Measurements from ENCODE around the gene KRTAP10-9. TPM values are rescaled to one million over a fixed set of nuclear protein-coding genes. Genes with fewer than 3 reads are reported as not detected.
A peak's percentile ranks its signal among the peaks of the same experiment; 100 is the strongest.
"Not testable (repeated sequence)": the region's sequence is repeated elsewhere in the genome, so short reads cannot be mapped to it uniquely, and the experiment has no call there.

Gene KRTAP10-9
- total and polyA plus RNA-seq, 10 donors: not detected

- Histone ChIP-seq H3K4me3 (no peak overlapping the region), H3K27ac (peak overlapping the region in 7 of 8 donors; percentile 2 to 90 (median 76)), H3K27me3 (replicated peaks in 1 of 7) (peaks cover 0 to 23% (median 0%) of the 10 kb centered on the region in 7 donors), H3K9me3 (peaks cover 0 to 35% (median 26%) of the 10 kb centered on the region in 8 donors), H3K4me1 (peaks cover 0 to 21% (median 6%) of the 10 kb centered on the region in 6 donors), H3K36me3 (no peaks in the 10 kb centered on the region)
- WGBS, 5 donors: 51 to 65% (median 56%) methylated on average over 11 of the region's 11 CpGs
- no peak for DNase-seq
- intact Hi-C loops (cut with DNase I; ENCODE audit: low total_unique reads): no loop called here
- no peak for TF ChIP-seq CTCF (IDR thresholded peaks at IDR 0.05 in 8 of 11, conservative IDR thresholded peaks at IDR 0.05 in 3 of 11)
- TF ChIP-seq POLR2A (IDR thresholded peaks at IDR 0.05): no peak
- peak in 1 of 3 donors; percentile 11 for TF ChIP-seq POLR2AphosphoS5 (IDR thresholded peaks at IDR 0.05)
Observed at GRCh38 chr21:44658913-44659595, 32.2 kb downstream of the KRTAP10-9 start.

GRCh38 chr21:44661567-44661966, 34.7 kb downstream of the KRTAP10-9 start:
- Histone ChIP-seq H3K4me1 (peaks cover 0 to 21% (median 6%) of the 10 kb centered on the region in 6 donors), H3K9me3 (peaks cover 0 to 31% (median 19%) of the 10 kb centered on the region in 8 donors), H3K27me3 (replicated peaks in 1 of 7) (peaks cover 0 to 20% (median 0%) of the 10 kb centered on the region in 7 donors)
- H3K36me3 ChIP-seq; DNase-seq; intact Hi-C loops (cut with DNase I; ENCODE audit: low total_unique reads); H3K4me3 ChIP-seq; H3K27ac ChIP-seq: not testable (repeated sequence)
- WGBS, 5 donors: 57 to 76% (median 62%) methylated on average over 7 of the region's 7 CpGs

- 87 to 93% (median 90%) methylated on average over 5 of the region's 5 CpGs for WGBS, 5 donors
- intact Hi-C loops (cut with DNase I; ENCODE audit: low total_unique reads): no loop called here
- H3K27ac ChIP-seq: no peak overlapping the region
- TF ChIP-seq CTCF (IDR thresholded peaks at IDR 0.05 in 8 of 11, conservative IDR thresholded peaks at IDR 0.05 in 3 of 11): no peak
- TF ChIP-seq POLR2A (IDR thresholded peaks at IDR 0.05): no peak
- TF ChIP-seq POLR2AphosphoS5 (IDR thresholded peaks at IDR 0.05): no peak
- peaks cover 0 to 32% (median 15%) of the 10 kb centered on the region in 8 donors for H3K9me3 ChIP-seq
- no peak overlapping the region for H3K4me3 ChIP-seq
- H3K36me3 ChIP-seq: no peaks in the 10 kb centered on the region
- no peaks in the 10 kb centered on the region for H3K4me1 ChIP-seq
- DNase-seq: no peak
- H3K27me3 ChIP-seq (replicated peaks in 1 of 7): peaks cover 0 to 9% (median 0%) of the 10 kb centered on the region in 7 donors
Observed at GRCh38 chr21:44664691-44665090, 37.8 kb downstream of the KRTAP10-9 start.

- TF ChIP-seq CTCF (IDR thresholded peaks at IDR 0.05 in 8 of 11, conservative IDR thresholded peaks at IDR 0.05 in 3 of 11): no peak
- TF ChIP-seq POLR2AphosphoS5 (IDR thresholded peaks at IDR 0.05): no peak
- TF ChIP-seq POLR2A (IDR thresholded peaks at IDR 0.05): no peak
- no peaks in the 10 kb centered on the region for H3K36me3 ChIP-seq
- H3K27ac ChIP-seq: no peak within 1 kb of the TSS
- peaks cover 0 to 52% (median 27%) of the 10 kb centered on the region in 8 donors for H3K9me3 ChIP-seq
- peaks cover 0 to 8% (median 0%) of the 10 kb centered on the region in 7 donors for H3K27me3 ChIP-seq (replicated peaks in 1 of 7)
- no peak for DNase-seq
- no peak within 1 kb of the TSS for H3K4me3 ChIP-seq
- WGBS, 5 donors: 69 to 83% (median 74%) methylated on average over 17 to 19 of the region's 19 CpGs
- intact Hi-C loops (cut with DNase I; ENCODE audit: low total_unique reads): no loop called here
- no peaks in the 10 kb centered on the region for H3K4me1 ChIP-seq
Observed at GRCh38 chr21:44666401-44667320, 39.8 kb downstream of the KRTAP10-9 start, which contains the start of gene KRTAP12-2. KRTAP12-2 (minus strand) TSS chr21:44666927; CDS start chr21:44666886, 41 bp downstream.
